Measurements from ENCODE around the gene FAM171A1. TPM values are rescaled to one million over a fixed set of nuclear protein-coding genes. Genes with fewer than 3 reads are reported as not detected.

Gene FAM171A1
- total and polyA plus RNA-seq, 4 donors: 3.4 to 23.5 (median 9.7) TPM

GRCh38 chr10:15229268-15229667 is 141.8 kb downstream of the FAM171A1 start:
- peaks cover 0 to 3% (median 0%) of the 10 kb centered on the region in 4 donors for H3K9me3 ChIP-seq (ENCODE audit: control insufficient read depth in 4 of 4, insufficient read depth in 3 of 4, low read length in 3 of 4)
- no peak for ATAC-seq (ENCODE audit: insufficient read depth, low FRiP score)

GRCh38 chr10:15228426-15228825 is 142.7 kb downstream of the FAM171A1 start:
- Histone ChIP-seq H3K4me1 (ENCODE audit: control insufficient read depth in 5 of 5, insufficient read depth in 5 of 5, low read length in 5 of 5) (peaks cover 0 to 2% (median 0%) of the 10 kb centered on the region in 5 donors), H3K27me3 (ENCODE audit: control insufficient read depth in 3 of 3, insufficient read depth in 3 of 3, low read length in 2 of 3) (no peaks in the 10 kb centered on the region), H3K9ac (ENCODE audit: insufficient read depth in 1 of 2, low read length in 2 of 2) (no peak overlapping the region), H3K4me3 (no peak overlapping the region), H3K9me3 (ENCODE audit: control insufficient read depth in 4 of 4, insufficient read depth in 3 of 4, low read length in 3 of 4) (peaks cover 0 to 3% (median 0%) of the 10 kb centered on the region in 4 donors), H3K36me3 (ENCODE audit: control insufficient read depth in 4 of 4, insufficient read depth in 4 of 4, low read length in 4 of 4) (peaks cover 0 to 3% (median 1%) of the 10 kb centered on the region in 4 donors), H3K27ac (ENCODE audit: low read depth in 1 of 2, low read length in 1 of 2) (no peak overlapping the region)
- TF ChIP-seq, protein P1, sequence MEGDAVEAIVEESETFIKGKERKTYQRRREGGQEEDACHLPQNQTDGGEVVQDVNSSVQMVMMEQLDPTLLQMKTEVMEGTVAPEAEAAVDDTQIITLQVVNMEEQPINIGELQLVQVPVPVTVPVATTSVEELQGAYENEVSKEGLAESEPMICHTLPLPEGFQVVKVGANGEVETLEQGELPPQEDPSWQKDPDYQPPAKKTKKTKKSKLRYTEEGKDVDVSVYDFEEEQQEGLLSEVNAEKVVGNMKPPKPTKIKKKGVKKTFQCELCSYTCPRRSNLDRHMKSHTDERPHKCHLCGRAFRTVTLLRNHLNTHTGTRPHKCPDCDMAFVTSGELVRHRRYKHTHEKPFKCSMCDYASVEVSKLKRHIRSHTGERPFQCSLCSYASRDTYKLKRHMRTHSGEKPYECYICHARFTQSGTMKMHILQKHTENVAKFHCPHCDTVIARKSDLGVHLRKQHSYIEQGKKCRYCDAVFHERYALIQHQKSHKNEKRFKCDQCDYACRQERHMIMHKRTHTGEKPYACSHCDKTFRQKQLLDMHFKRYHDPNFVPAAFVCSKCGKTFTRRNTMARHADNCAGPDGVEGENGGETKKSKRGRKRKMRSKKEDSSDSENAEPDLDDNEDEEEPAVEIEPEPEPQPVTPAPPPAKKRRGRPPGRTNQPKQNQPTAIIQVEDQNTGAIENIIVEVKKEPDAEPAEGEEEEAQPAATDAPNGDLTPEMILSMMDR (IDR thresholded peaks at IDR 0.05; ENCODE audit: control extremely low read depth, extremely low read depth): no peak
- DNase-seq (no peak), ATAC-seq (ENCODE audit: insufficient read depth, low FRiP score) (no peak)
- 96 to 98% methylated on average over 8 of the region's 8 CpGs for WGBS, 2 donors

More at GRCh38 chr10:15229268-15229667, 141.8 kb downstream of the FAM171A1 start:
- no peak overlapping the region for H3K4me3 ChIP-seq
- H3K9ac ChIP-seq (ENCODE audit: insufficient read depth in 1 of 2, low read length in 2 of 2): no peak overlapping the region
- H3K27me3 ChIP-seq (ENCODE audit: control insufficient read depth in 3 of 3, insufficient read depth in 3 of 3, low read length in 2 of 3): no peaks in the 10 kb centered on the region
- WGBS, 2 donors: 81 to 87% methylated on average over 4 of the region's 4 CpGs
- peaks cover 0 to 7% (median 0%) of the 10 kb centered on the region in 5 donors for H3K4me1 ChIP-seq (ENCODE audit: control insufficient read depth in 5 of 5, insufficient read depth in 5 of 5, low read length in 5 of 5)
- TF ChIP-seq, protein P1 (IDR thresholded peaks at IDR 0.05; ENCODE audit: control extremely low read depth, extremely low read depth): no peak
- no peak for DNase-seq
- peaks cover 0 to 3% (median 1%) of the 10 kb centered on the region in 4 donors for H3K36me3 ChIP-seq (ENCODE audit: control insufficient read depth in 4 of 4, insufficient read depth in 4 of 4, low read length in 4 of 4)
- H3K27ac ChIP-seq (ENCODE audit: low read depth in 1 of 2, low read length in 1 of 2): no peak overlapping the region

- Histone ChIP-seq H3K27me3 (ENCODE audit: control insufficient read depth in 3 of 3, insufficient read depth in 3 of 3, low read length in 2 of 3) (no peaks in the 10 kb centered on the region), H3K9ac (ENCODE audit: insufficient read depth in 1 of 2, low read length in 2 of 2) (no peak overlapping the region), H3K9me3 (ENCODE audit: control insufficient read depth in 4 of 4, insufficient read depth in 3 of 4, low read length in 3 of 4) (peaks cover 0 to 3% (median 0%) of the 10 kb centered on the region in 4 donors), H3K36me3 (ENCODE audit: control insufficient read depth in 4 of 4, insufficient read depth in 4 of 4, low read length in 4 of 4) (peaks cover 0 to 3% (median 1%) of the 10 kb centered on the region in 4 donors), H3K4me3 (no peak overlapping the region), H3K27ac (ENCODE audit: low read depth in 1 of 2, low read length in 1 of 2) (no peak overlapping the region), H3K4me1 (ENCODE audit: control insufficient read depth in 5 of 5, insufficient read depth in 5 of 5, low read length in 5 of 5) (peaks cover 0 to 2% (median 0%) of the 10 kb centered on the region in 5 donors)
- TF ChIP-seq, protein P1 (IDR thresholded peaks at IDR 0.05; ENCODE audit: control extremely low read depth, extremely low read depth): no peak
- WGBS, 2 donors: 78 to 89% methylated on average over 5 of the region's 5 CpGs
- no peak for DNase-seq
- no peak for ATAC-seq (ENCODE audit: insufficient read depth, low FRiP score)
Observed at GRCh38 chr10:15227611-15228372, 143.3 kb downstream of the FAM171A1 start.

All from lung (tissue), 12 donors.